LNCaP clone FGC (cell line): ENCODE measurements around the gene BGLAP.

ENCODE experiments used
- DNase-seq: peaks from one replicate; pipeline ENCODE4 v3.0.0-alpha.2; 2011; ENCODE audit warnings: low read depth
- H3K4me3 ChIP-seq: 2 replicates; pipeline ENCODE4 v1.5.1; 2011; ENCODE audit warnings: mild to moderate bottlenecking, low read depth, low read length, control low read depth
- CTCF ChIP-seq: IDR thresholded peaks from 2 replicates; pipeline ENCODE4 v1.5.1; 2012; ENCODE audit warnings: mild to moderate bottlenecking; ENCODE audit not compliant: control insufficient read depth, insufficient read depth; ENCODE audit errors: extremely low read depth

The BGLAP gene

GRCh38 chr1:156198831-156199349, 43.1 kb upstream of the BGLAP start:
- H3K4me3 ChIP-seq = no peak overlapping the region
- DNase-seq = no peak
- no peak for TF ChIP-seq CTCF

- no peak for DNase-seq
- H3K4me3 ChIP-seq = no peak overlapping the region
- TF ChIP-seq CTCF = no peak
Measured at GRCh38 chr1:156200044-156200443, 41.9 kb upstream of the BGLAP start.

GRCh38 chr1:156203331-156203730, 38.7 kb upstream of the BGLAP start:
- H3K4me3 ChIP-seq = no peak overlapping the region
- no peak for DNase-seq
- no peak for TF ChIP-seq CTCF

- no peak overlapping the region for H3K4me3 ChIP-seq
Measured at GRCh38 chr1:156204686-156205085, 37.3 kb upstream of the BGLAP start.

GRCh38 chr1:156211243-156211642, 30.7 kb upstream of the BGLAP start:
- no peak for TF ChIP-seq CTCF

More at GRCh38 chr1:156204686-156205085, 37.3 kb upstream of the BGLAP start:
- no peak for DNase-seq
- no peak for TF ChIP-seq CTCF

GRCh38 chr1:156212130-156212529, 29.9 kb upstream of the BGLAP start:
- no peak for DNase-seq
- H3K4me3 ChIP-seq = peak overlapping the region; percentile 85

More at GRCh38 chr1:156211243-156211642, 30.7 kb upstream of the BGLAP start:
- no peak overlapping the region for H3K4me3 ChIP-seq
- no peak for DNase-seq

More at GRCh38 chr1:156212130-156212529, 29.9 kb upstream of the BGLAP start:
- TF ChIP-seq CTCF = no peak
